H1 (cell line): ENCODE data around the gene HES2. TPM values are rescaled to one million over a fixed set of nuclear protein-coding genes. Genes with fewer than 3 reads are reported as not detected.

Source experiments
- BACH1 ChIP-seq: IDR thresholded peaks from 2 replicates; pipeline ENCODE4 v1.6.1; 2012; ENCODE audit warnings: low read length, improper control_type of control experiment
- BRCA1 ChIP-seq: IDR thresholded peaks from 2 replicates; pipeline ENCODE4 v1.6.1; 2012; ENCODE audit warnings: low read depth, low read length, improper control_type of control experiment
- CBX5 ChIP-seq: fragments of 300-800, 300-1000 bp; sonication (generic); IDR thresholded peaks from 2 replicates; pipeline ENCODE4 v1.7.1; 2016; ENCODE audit warnings: antibody characterized with exemption, low read length, low read depth
- CEBPB ChIP-seq: IDR thresholded peaks from 2 replicates; pipeline ENCODE4 v1.6.1; 2012; ENCODE audit warnings: low read depth, low read length
- CHD2 ChIP-seq: IDR thresholded peaks from 2 replicates; pipeline ENCODE4 v1.6.1; 2012; ENCODE audit warnings: low read length, improper control_type of control experiment
- CTBP2 ChIP-seq: IDR thresholded peaks from 2 replicates; pipeline ENCODE4 v1.7.0; 2011; ENCODE audit warnings: borderline replicate concordance, mild to moderate bottlenecking, moderate library complexity, mixed read lengths, low read length; ENCODE audit not compliant: insufficient read depth, insufficient read length
- GTF2F1 ChIP-seq: IDR thresholded peaks from 2 replicates; pipeline ENCODE4 v1.6.1; 2012; ENCODE audit warnings: low read depth, low read length, improper control_type of control experiment, borderline replicate concordance
- HDAC6 ChIP-seq: IDR thresholded peaks from one replicate; pipeline ENCODE4 v1.7.1; 2012; ENCODE audit warnings: low read depth, mild to moderate bottlenecking, inconsistent platforms, low read length, moderate library complexity
- MAFK ChIP-seq: IDR thresholded peaks from 2 replicates; pipeline ENCODE4 v1.6.1; 2012; ENCODE audit warnings: low read depth, mild to moderate bottlenecking, improper control_type of control experiment, low read length
- NRF1 ChIP-seq: IDR thresholded peaks from 2 replicates; pipeline ENCODE4 v1.6.1; 2011; ENCODE audit warnings: mild to moderate bottlenecking, low read depth, low read length, improper control_type of control experiment
- PHF8 ChIP-seq: fragments of 200-600 bp; sonication (generic); conservative IDR thresholded peaks from 2 replicates; pipeline ENCODE4 v1.7.1; 2012; ENCODE audit warnings: low read depth, mild to moderate bottlenecking, inconsistent platforms, low read length, moderate library complexity
- POLR2A ChIP-seq, 2 experiments: IDR thresholded peaks; 1 replicate in 1 of 2; 2 replicates in 1 of 2; pipeline ENCODE4 v1.6.1; 2011; ENCODE audit warnings: low read depth in 2 of 2, low read length in 2 of 2, mild to moderate bottlenecking in 2 of 2; ENCODE audit errors: control extremely low read depth in 1 of 2
- RBBP5 ChIP-seq: IDR thresholded peaks from 2 replicates; pipeline ENCODE4 v1.7.1; 2012; ENCODE audit warnings: low read depth, mild to moderate bottlenecking, inconsistent platforms, low read length, moderate library complexity, borderline replicate concordance
- RXRA ChIP-seq: IDR thresholded peaks from 2 replicates; pipeline ENCODE4 v1.6.1; 2011; ENCODE audit warnings: low read depth, mild to moderate bottlenecking, low read length, moderate library complexity; ENCODE audit not compliant: insufficient read depth
- SAP30 ChIP-seq: fragments of 300-600 bp; sonication (generic); IDR thresholded peaks from 2 replicates; pipeline ENCODE4 v1.7.1; 2012; ENCODE audit warnings: low read length, moderate library complexity, mild to moderate bottlenecking, inconsistent platforms; ENCODE audit not compliant: insufficient read depth, insufficient replicate concordance
- SIN3A ChIP-seq, 2 experiments: IDR thresholded peaks in 1 of 2; conservative IDR thresholded peaks in 1 of 2; 2 replicates each; pipeline ENCODE4 v1.6.1; 2011 to 2012; ENCODE audit warnings: low read length in 2 of 2, improper control_type of control experiment in 1 of 2, low read depth in 1 of 2, mild to moderate bottlenecking in 1 of 2
- SP1 ChIP-seq: IDR thresholded peaks from 2 replicates; pipeline ENCODE4 v1.6.1; 2011; ENCODE audit warnings: low read depth, low read length
- SRF ChIP-seq: IDR thresholded peaks from 2 replicates; pipeline ENCODE4 v1.6.1; 2011; ENCODE audit warnings: mild to moderate bottlenecking, low read depth, low read length, moderate library complexity
- TAF7 ChIP-seq: optimal IDR thresholded peaks from 2 replicates; pipeline ENCODE3; 2011; ENCODE audit warnings: low read depth, mild to moderate bottlenecking, inconsistent platforms, low read length, moderate library complexity, borderline replicate concordance
- TBP ChIP-seq: IDR thresholded peaks from 2 replicates; pipeline ENCODE4 v1.6.1; 2011; ENCODE audit warnings: low read depth, low read length, improper control_type of control experiment
- TCF12 ChIP-seq: IDR thresholded peaks from 2 replicates; pipeline ENCODE4 v1.6.1; 2011; ENCODE audit warnings: low read depth, mild to moderate bottlenecking, low read length
- polyA plus RNA-seq, 7 experiments: library from polyadenylated mRNA; depleted of rRNA in 3 of 7; stranded (reverse) in 5 of 7; unstranded in 2 of 7; fragments of >200 nt in 5 of 7; fragments of 200-250 nt in 2 of 7; gene quantifications; 1 replicate in 5 of 7; 2 replicates in 1 of 7; 4 replicates in 1 of 7; pipeline versions ENCODE4 v1.2.1 to v1.2.3, GENCODE V29; 2011 to 2013; ENCODE audit warnings: missing spikeins in 2 of 7, mixed read lengths in 2 of 7
- total RNA-seq: library from RNA; stranded (reverse); fragmentation: NEBNext Ultra II Directional; extraction: Animal tissue kit (Norgen Biotek cat#: 25700); gene quantifications from 2 replicates; pipeline ENCODE4 v1.2.1, GENCODE V29; 2021
- TF ChIP-seq, protein P1 (sequence below): IDR thresholded peaks from 2 replicates; pipeline ENCODE4 v1.6.1; 2012; ENCODE audit warnings: inconsistent platforms
- TF ChIP-seq, protein P2 (sequence below): IDR thresholded peaks from 2 replicates; pipeline ENCODE4 v1.6.1; 2011; ENCODE audit warnings: low read depth, mild to moderate bottlenecking, low read length; ENCODE audit not compliant: insufficient read depth

Gene HES2
- total and polyA plus RNA-seq, 2 of the 8 experiments (the other 6 are each of a cell fraction or from before 2014, with no cell fraction given), result 0.15 to 0.53 TPM

DNA sequence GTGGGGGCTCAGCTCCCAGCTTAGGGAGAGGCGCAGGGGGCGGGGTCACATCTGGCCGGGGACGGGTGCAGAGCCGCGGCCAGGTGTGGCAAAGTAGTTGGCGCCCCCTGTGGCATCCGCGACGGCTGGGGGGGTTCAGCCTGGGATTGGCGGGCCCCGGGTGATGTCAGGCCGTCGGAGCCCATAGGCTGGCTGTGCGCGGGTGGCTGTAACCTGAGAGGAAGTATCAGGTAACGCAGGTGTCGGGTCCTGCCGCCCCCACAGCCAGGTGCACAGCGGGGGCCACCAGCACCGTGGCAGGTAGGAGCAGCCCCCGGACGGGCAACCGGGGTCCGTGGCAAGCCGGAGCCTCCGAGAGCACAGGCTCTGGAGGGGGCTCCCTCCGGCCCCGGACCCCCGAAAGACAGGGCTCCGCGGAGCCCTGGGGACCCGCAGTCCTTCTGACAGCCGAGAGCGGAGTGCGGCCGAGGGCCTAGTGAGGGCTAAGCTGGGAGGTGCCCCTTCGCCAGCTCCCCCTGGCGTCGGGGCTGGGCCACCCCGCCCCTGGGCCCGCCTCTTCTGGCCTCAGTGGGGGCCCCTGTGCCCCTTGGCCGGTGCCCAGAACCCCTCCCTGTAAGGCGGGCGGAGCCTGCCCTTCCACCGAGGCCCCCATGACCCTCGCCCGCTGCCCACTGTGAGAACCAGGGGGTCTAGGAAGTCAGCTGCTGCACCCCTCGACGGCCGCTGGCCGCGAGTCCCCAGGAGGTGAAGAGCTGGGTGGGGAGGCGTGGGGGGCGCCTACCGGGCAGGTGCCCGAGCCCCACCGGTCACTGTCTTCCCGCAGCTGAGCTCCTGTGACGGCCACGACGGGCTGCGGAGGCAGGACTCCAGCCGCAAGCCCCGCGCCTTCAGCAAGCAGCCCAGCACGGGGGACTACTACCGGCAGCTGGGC lies 28.4 kb upstream of the HES2 start (continued):
- TF ChIP-seq CBX5 (no peak), RXRA (no peak), TBP (no peak), TAF7 (no peak), CHD2 (no peak), SP1 (no peak), NRF1 (no peak), SIN3A (conservative IDR thresholded peaks at IDR 0.05 in 1 of 2, IDR thresholded peaks at IDR 0.05 in 1 of 2; ENCODE audit: low read depth in 1 of 2, low read length in 2 of 2) (no peak; a peak in 1 of 4 replicates), PHF8 (no peak), MAFK (no peak), BACH1 (no peak), CTBP2 (no peak), GTF2F1 (no peak), BRCA1 (no peak), CEBPB (no peak), SAP30 (no peak), HDAC6 (no peak), POLR2A (IDR thresholded peaks at IDR 0.05; ENCODE audit: control extremely low read depth in 1 of 2, low read depth in 2 of 2, low read length in 2 of 2) (no peak), RBBP5 (no peak), TCF12 (0 out of 2 replicates have a peak, but pooled peaks have one; percentile 32), SRF (no peak)
- TF ChIP-seq, protein P1, sequence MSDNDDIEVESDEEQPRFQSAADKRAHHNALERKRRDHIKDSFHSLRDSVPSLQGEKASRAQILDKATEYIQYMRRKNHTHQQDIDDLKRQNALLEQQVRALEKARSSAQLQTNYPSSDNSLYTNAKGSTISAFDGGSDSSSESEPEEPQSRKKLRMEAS, result peak; percentile 43; the same call in 1 of the 2 replicates
- TF ChIP-seq, protein P2, sequence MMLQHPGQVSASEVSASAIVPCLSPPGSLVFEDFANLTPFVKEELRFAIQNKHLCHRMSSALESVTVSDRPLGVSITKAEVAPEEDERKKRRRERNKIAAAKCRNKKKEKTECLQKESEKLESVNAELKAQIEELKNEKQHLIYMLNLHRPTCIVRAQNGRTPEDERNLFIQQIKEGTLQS, result no peak
